HEK293 (cell line): ENCODE results near the gene G6PD.

Experiments used
- CTCF ChIA-PET: fragments of 350-600 bp; formaldehyde crosslinking; extraction: SDS; loops from one replicate; lab custom pipeline; 2021; ENCODE audit warnings: antibody characterized with exemption; lab: Yijun Ruan, JAX
- POLR2A ChIA-PET: fragments of 300-600 bp; formaldehyde crosslinking; extraction: SDS; loops from one replicate; lab custom pipeline; 2020; ENCODE audit warnings: antibody characterized with exemption, inconsistent platforms; lab: Yijun Ruan, JAX
- H3K27ac ChIP-seq: fragments of 200-500 bp; sonication (Bioruptor generic); 2 replicates; pipeline ENCODE4 v1.5.1; 2014; ENCODE audit warnings: low read depth, low read length, control low read depth, inconsistent platforms; ENCODE audit errors: extremely low read depth
- H3K36me3 ChIP-seq, 2 experiments: fragments of 200-500 bp in 1 of 2; sonication (Bioruptor generic) in 1 of 2; 1 replicate in 1 of 2; 2 replicates in 1 of 2; pipeline ENCODE4 v1.5.1; 2014 to 2017; ENCODE audit warnings: inconsistent platforms in 2 of 2, low read length in 2 of 2; ENCODE audit not compliant: control insufficient read depth in 2 of 2, insufficient read depth in 1 of 2
- H3K4me1 ChIP-seq: fragments of 200-500 bp; sonication (Bioruptor generic); 2 replicates; pipeline ENCODE4 v1.5.1; 2014; ENCODE audit warnings: mild to moderate bottlenecking, low read length, inconsistent platforms; ENCODE audit not compliant: control insufficient read depth, insufficient read depth
- H3K4me3 ChIP-seq: 2 replicates; pipeline ENCODE4 v1.5.1; 2011; ENCODE audit warnings: low read depth, mild to moderate bottlenecking, control low read depth, low read length, moderate library complexity
- H3K9me3 ChIP-seq: fragments of 200-500 bp; sonication (Bioruptor generic); 2 replicates; pipeline ENCODE4 v1.5.1; 2014; ENCODE audit warnings: low read depth, low read length, inconsistent platforms; ENCODE audit not compliant: control insufficient read depth, insufficient read depth
- AEBP2 ChIP-seq: fragments of 450-650 bp; formaldehyde crosslinking; IDR thresholded peaks from 2 replicates; pipeline ENCODE4 v1.5.1; 2016; ENCODE audit warnings: missing biosample characterization, missing genetic modification characterization, borderline replicate concordance
- EGR2 ChIP-seq: fragments of 450-650 bp; formaldehyde crosslinking; IDR thresholded peaks from 2 replicates; pipeline ENCODE4 v1.5.1; 2016; ENCODE audit warnings: low read depth, missing biosample characterization, missing genetic modification characterization
- KLF9 ChIP-seq: fragments of 450-650 bp; formaldehyde crosslinking; IDR thresholded peaks from 2 replicates; pipeline ENCODE4 v1.5.1; 2016; ENCODE audit warnings: missing biosample characterization, missing genetic modification characterization, low read depth
- PBX3 ChIP-seq: sonication (generic); formaldehyde crosslinking; IDR thresholded peaks from 2 replicates; pipeline ENCODE4 v1.8.1; 2022; ENCODE audit warnings: mild to moderate bottlenecking, moderate library complexity, missing genetic modification reagents
- SETDB1 ChIP-seq: IDR thresholded peaks from one replicate; pipeline ENCODE4 v1.6.1; 2017; ENCODE audit warnings: mild to moderate bottlenecking, low read length, moderate library complexity, mixed read lengths; ENCODE audit not compliant: insufficient read length
- ZBTB1 ChIP-seq: fragments of 450-650 bp; formaldehyde crosslinking; IDR thresholded peaks from 2 replicates; pipeline ENCODE4 v1.5.1; 2016; ENCODE audit warnings: missing biosample characterization, missing genetic modification characterization
- ZBTB11 ChIP-seq: fragments of 450-650 bp; formaldehyde crosslinking; conservative IDR thresholded peaks from 2 replicates; pipeline ENCODE4 v1.5.1; 2016; ENCODE audit warnings: low read depth, missing biosample characterization, missing genetic modification characterization
- ZBTB17 ChIP-seq: fragments of 450-650 bp; formaldehyde crosslinking; IDR thresholded peaks from 2 replicates; pipeline ENCODE4 v1.5.1; 2016; ENCODE audit warnings: missing biosample characterization, missing genetic modification characterization
- ZBTB44 ChIP-seq: fragments of 450-650 bp; IDR thresholded peaks from 2 replicates; pipeline ENCODE4 v1.5.1; 2018; ENCODE audit warnings: missing biosample characterization, mild to moderate bottlenecking, missing genetic modification characterization
- ZIC2 ChIP-seq: fragments of 450-650 bp; formaldehyde crosslinking; IDR thresholded peaks from 2 replicates; pipeline ENCODE4 v1.5.1; 2016; ENCODE audit warnings: missing biosample characterization, missing genetic modification characterization
- ZNF133 ChIP-seq: fragments of 450-650 bp; formaldehyde crosslinking; IDR thresholded peaks from 2 replicates; pipeline ENCODE4 v1.5.1; 2016; ENCODE audit warnings: missing biosample characterization, missing genetic modification characterization
- ZNF155 ChIP-seq: fragments of 450-650 bp; formaldehyde crosslinking; IDR thresholded peaks from 2 replicates; pipeline ENCODE4 v1.5.1; 2016; ENCODE audit warnings: missing biosample characterization, missing genetic modification characterization
- ZNF169 ChIP-seq: fragments of 450-650 bp; formaldehyde crosslinking; IDR thresholded peaks from 2 replicates; pipeline ENCODE4 v1.5.1; 2016; ENCODE audit warnings: missing biosample characterization, missing genetic modification characterization
- ZNF175 ChIP-seq: fragments of 450-650 bp; formaldehyde crosslinking; IDR thresholded peaks from 2 replicates; pipeline ENCODE4 v1.5.1; 2016; ENCODE audit warnings: missing biosample characterization, missing genetic modification characterization
- ZNF202 ChIP-seq: fragments of 450-650 bp; formaldehyde crosslinking; IDR thresholded peaks from 2 replicates; pipeline ENCODE4 v1.5.1; 2016; ENCODE audit warnings: missing biosample characterization, missing genetic modification characterization, borderline replicate concordance
- ZNF211 ChIP-seq: fragments of 450-650 bp; formaldehyde crosslinking; IDR thresholded peaks from 2 replicates; pipeline ENCODE4 v1.5.1; 2016; ENCODE audit warnings: low read depth, missing biosample characterization, missing genetic modification characterization
- ZNF214 ChIP-seq: fragments of 450-650 bp; formaldehyde crosslinking; IDR thresholded peaks from 2 replicates; pipeline ENCODE4 v1.5.1; 2017; ENCODE audit warnings: missing biosample characterization, mild to moderate bottlenecking, missing genetic modification characterization, borderline replicate concordance
- ZNF280C ChIP-seq: fragments of 450-650 bp; formaldehyde crosslinking; IDR thresholded peaks from 2 replicates; pipeline ENCODE4 v1.5.1; 2016; ENCODE audit warnings: missing biosample characterization, missing genetic modification characterization
- ZNF394 ChIP-seq: fragments of 450-650 bp; formaldehyde crosslinking; IDR thresholded peaks from 2 replicates; pipeline ENCODE4 v1.5.1; 2016; ENCODE audit warnings: missing biosample characterization, missing genetic modification characterization, mild to moderate bottlenecking, moderate library complexity, borderline replicate concordance
- ZNF623 ChIP-seq: fragments of 450-650 bp; formaldehyde crosslinking; IDR thresholded peaks from 2 replicates; pipeline ENCODE4 v1.5.1; 2016; ENCODE audit warnings: missing biosample characterization, missing genetic modification characterization
- ZNF660 ChIP-seq: fragments of 450-650 bp; IDR thresholded peaks from 2 replicates; pipeline ENCODE4 v1.5.1; 2018; ENCODE audit warnings: missing biosample characterization, mild to moderate bottlenecking, missing genetic modification characterization
- ZNF701 ChIP-seq: fragments of 450-650 bp; formaldehyde crosslinking; IDR thresholded peaks from 2 replicates; pipeline ENCODE4 v1.5.1; 2016; ENCODE audit warnings: missing biosample characterization, missing genetic modification characterization
- ZNF747 ChIP-seq: fragments of 450-650 bp; formaldehyde crosslinking; IDR thresholded peaks from 2 replicates; pipeline ENCODE4 v1.5.1; 2016; ENCODE audit warnings: missing biosample characterization, missing genetic modification characterization
- ZNF791 ChIP-seq: fragments of 450-650 bp; formaldehyde crosslinking; IDR thresholded peaks from 2 replicates; pipeline ENCODE4 v1.5.1; 2016; ENCODE audit warnings: missing biosample characterization, missing genetic modification characterization
- ZNF843 ChIP-seq: fragments of 450-650 bp; formaldehyde crosslinking; IDR thresholded peaks from 2 replicates; pipeline ENCODE4 v1.5.1; 2016; ENCODE audit warnings: missing biosample characterization, missing genetic modification characterization
- ZSCAN4 ChIP-seq: fragments of 450-650 bp; formaldehyde crosslinking; IDR thresholded peaks from 2 replicates; pipeline ENCODE4 v1.5.1; 2017; ENCODE audit warnings: missing biosample characterization, missing genetic modification characterization

G6PD gene

GRCh38 chrX:154515966-154516655, 30.5 kb downstream of the G6PD start, which contains the start of gene FAM3A:
FAM3A (minus strand) TSS chrX:154516232; CDS start chrX:154515772, 460 bp downstream.
- ChIA-PET CTCF (interaction anchor here (0.5 to 0.8 kb wide), 5 partner anchors 11 to 78 kb away, joined by 3 to 5 read pairs (median 4); no protein-coding TSS in a partner anchor), POLR2A (interaction anchor here (0.6 to 3.1 kb wide), 6 partner anchors 11 to 145 kb away, joined by 3 to 35 read pairs (median 3); partner anchors contain the start of genes SLC10A3 and UBL4A)
- peaks cover 3% of the 10 kb centered on the region; the same call in 1 of the 2 replicates for H3K4me1 ChIP-seq
- TF ChIP-seq SETDB1 (no peak), ZNF747 (tag by site-specific recombination) (no peak), ZNF791 (tag by site-specific recombination) (no peak), ZNF211 (tag by site-specific recombination) (no peak), ZNF169 (tag by site-specific recombination) (no peak), ZNF843 (tag by site-specific recombination) (no peak), ZBTB17 (tag by site-specific recombination) (peak; percentile 58), ZNF660 (tag by site-specific recombination) (0 out of 2 replicates have a peak, but pooled peaks have one; percentile 34), ZNF214 (tag by site-specific recombination) (no peak), ZSCAN4 (no peak), ZNF133 (tag by site-specific recombination) (no peak), AEBP2 (no peak), ZBTB1 (tag by site-specific recombination) (no peak), PBX3 (CRISPR knock-in tag) (peak; percentile 68; the same call in 1 of the 2 replicates), ZNF394 (tag by site-specific recombination) (no peak), ZNF155 (tag by site-specific recombination) (no peak), ZNF701 (tag by site-specific recombination) (no peak), ZNF623 (no peak), ZNF175 (tag by site-specific recombination) (no peak), ZNF202 (tag by site-specific recombination) (no peak), EGR2 (peak; percentile 47; the same call in 1 of the 2 replicates), ZNF280C (tag by site-specific recombination) (no peak), ZBTB44 (tag by site-specific recombination) (no peak), ZIC2 (tag by site-specific recombination) (no peak), ZBTB11 (tag by site-specific recombination) (peak; percentile 55), KLF9 (peak; percentile 46)

More at GRCh38 chrX:154515966-154516655, 30.5 kb downstream of the G6PD start, which contains the start of gene FAM3A:
- no peaks in the 10 kb centered on the region for H3K9me3 ChIP-seq
- peak within 1 kb of the TSS; percentile 77 for H3K27ac ChIP-seq
- peak within 1 kb of the TSS; percentile 71 for H3K4me3 ChIP-seq
- H3K36me3 ChIP-seq = peaks cover 0 to 12% of the 10 kb centered on the region in 2 experiments; a peak in 2 of 3 replicates
